Sigmoid colon (tissue), 4 donors: ENCODE results near the gene GJE1.

Experiments
- EP300 ChIP-seq, 4 donors: sonication (generic); formaldehyde crosslinking; IDR thresholded peaks; one replicate each; pipeline ENCODE4 v1.6.1; 2017; ENCODE audit warnings: antibody characterized with exemption in 4 of 4
- POLR2A ChIP-seq, 2 donors: fragments of 450-650 bp; IDR thresholded peaks; one replicate each; pipeline ENCODE4 v1.6.1; 2016; ENCODE audit warnings: antibody characterized with exemption in 2 of 2, mild to moderate bottlenecking in 2 of 2, moderate library complexity in 2 of 2
- POLR2AphosphoS5 ChIP-seq, 4 donors: sonication (generic); formaldehyde crosslinking; IDR thresholded peaks; one replicate each; pipeline ENCODE4 v1.6.1; 2017; ENCODE audit warnings: antibody characterized with exemption in 4 of 4
- TF ChIP-seq, protein P1 (sequence below), 4 experiments: fragments of 450-650 bp in 3 of 4; fragments of 200-600 bp in 1 of 4; IDR thresholded peaks; one replicate each; pipeline ENCODE4 v1.5.1; 2016 to 2019; ENCODE audit warnings: antibody characterized with exemption in 4 of 4, mild to moderate bottlenecking in 3 of 4, moderate library complexity in 2 of 4

DNA sequence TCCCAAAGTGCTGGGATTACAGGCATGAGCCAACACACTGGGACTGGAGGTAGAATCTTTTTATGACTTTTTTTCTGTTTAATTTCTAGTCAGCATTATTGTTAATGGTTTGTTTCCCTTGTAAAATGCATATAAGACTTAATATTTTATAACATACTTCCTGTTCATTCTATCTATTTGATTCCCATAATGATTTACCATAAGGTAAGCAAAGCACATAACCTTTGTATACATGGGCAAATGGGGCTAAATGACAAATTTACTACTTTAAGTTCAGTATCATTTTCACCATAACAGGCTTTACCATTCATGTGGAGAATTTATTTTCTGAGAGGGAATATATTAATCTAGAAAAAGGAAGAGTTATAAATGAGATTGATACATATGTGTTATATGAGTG lies 38.6 kb downstream of the GJE1 start:
- TF ChIP-seq, protein P1, sequence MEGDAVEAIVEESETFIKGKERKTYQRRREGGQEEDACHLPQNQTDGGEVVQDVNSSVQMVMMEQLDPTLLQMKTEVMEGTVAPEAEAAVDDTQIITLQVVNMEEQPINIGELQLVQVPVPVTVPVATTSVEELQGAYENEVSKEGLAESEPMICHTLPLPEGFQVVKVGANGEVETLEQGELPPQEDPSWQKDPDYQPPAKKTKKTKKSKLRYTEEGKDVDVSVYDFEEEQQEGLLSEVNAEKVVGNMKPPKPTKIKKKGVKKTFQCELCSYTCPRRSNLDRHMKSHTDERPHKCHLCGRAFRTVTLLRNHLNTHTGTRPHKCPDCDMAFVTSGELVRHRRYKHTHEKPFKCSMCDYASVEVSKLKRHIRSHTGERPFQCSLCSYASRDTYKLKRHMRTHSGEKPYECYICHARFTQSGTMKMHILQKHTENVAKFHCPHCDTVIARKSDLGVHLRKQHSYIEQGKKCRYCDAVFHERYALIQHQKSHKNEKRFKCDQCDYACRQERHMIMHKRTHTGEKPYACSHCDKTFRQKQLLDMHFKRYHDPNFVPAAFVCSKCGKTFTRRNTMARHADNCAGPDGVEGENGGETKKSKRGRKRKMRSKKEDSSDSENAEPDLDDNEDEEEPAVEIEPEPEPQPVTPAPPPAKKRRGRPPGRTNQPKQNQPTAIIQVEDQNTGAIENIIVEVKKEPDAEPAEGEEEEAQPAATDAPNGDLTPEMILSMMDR (IDR thresholded peaks at IDR 0.05): no peak
- TF ChIP-seq POLR2AphosphoS5 (IDR thresholded peaks at IDR 0.05) (no peak), EP300 (IDR thresholded peaks at IDR 0.05) (no peak), POLR2A (IDR thresholded peaks at IDR 0.05) (no peak)
